ENCODE results near the gene GCHFR.

Gene GCHFR

GRCh38 chr15:40808861-40809450, 45.1 kb downstream of the GCHFR start:
- no peak for DNase-seq (ENCODE audit: low spot score)

GRCh38 chr15:40812721-40813425, 49.0 kb downstream of the GCHFR start:
- DNase-seq (ENCODE audit: low spot score): no peak

GRCh38 chr15:40815042-40815698, 51.3 kb downstream of the GCHFR start:
- peak; percentile 34 for DNase-seq (ENCODE audit: low spot score)

Measured in pons (tissue), 1 donor.